DMS53 treated with DMSO at 0.1 percent for 48 hours (cell line): ENCODE results near the gene GPR158.
"Not testable (repeated sequence)": the region's sequence is repeated elsewhere in the genome, so short reads cannot be mapped to it uniquely, and the experiment has no call there.

Source experiments
- DNase-seq: peaks from one replicate; lab custom pipeline; 2025; ENCODE audit not compliant: unreplicated experiment; lab: John Stamatoyannopoulos, UW

GPR158 gene, protein sequence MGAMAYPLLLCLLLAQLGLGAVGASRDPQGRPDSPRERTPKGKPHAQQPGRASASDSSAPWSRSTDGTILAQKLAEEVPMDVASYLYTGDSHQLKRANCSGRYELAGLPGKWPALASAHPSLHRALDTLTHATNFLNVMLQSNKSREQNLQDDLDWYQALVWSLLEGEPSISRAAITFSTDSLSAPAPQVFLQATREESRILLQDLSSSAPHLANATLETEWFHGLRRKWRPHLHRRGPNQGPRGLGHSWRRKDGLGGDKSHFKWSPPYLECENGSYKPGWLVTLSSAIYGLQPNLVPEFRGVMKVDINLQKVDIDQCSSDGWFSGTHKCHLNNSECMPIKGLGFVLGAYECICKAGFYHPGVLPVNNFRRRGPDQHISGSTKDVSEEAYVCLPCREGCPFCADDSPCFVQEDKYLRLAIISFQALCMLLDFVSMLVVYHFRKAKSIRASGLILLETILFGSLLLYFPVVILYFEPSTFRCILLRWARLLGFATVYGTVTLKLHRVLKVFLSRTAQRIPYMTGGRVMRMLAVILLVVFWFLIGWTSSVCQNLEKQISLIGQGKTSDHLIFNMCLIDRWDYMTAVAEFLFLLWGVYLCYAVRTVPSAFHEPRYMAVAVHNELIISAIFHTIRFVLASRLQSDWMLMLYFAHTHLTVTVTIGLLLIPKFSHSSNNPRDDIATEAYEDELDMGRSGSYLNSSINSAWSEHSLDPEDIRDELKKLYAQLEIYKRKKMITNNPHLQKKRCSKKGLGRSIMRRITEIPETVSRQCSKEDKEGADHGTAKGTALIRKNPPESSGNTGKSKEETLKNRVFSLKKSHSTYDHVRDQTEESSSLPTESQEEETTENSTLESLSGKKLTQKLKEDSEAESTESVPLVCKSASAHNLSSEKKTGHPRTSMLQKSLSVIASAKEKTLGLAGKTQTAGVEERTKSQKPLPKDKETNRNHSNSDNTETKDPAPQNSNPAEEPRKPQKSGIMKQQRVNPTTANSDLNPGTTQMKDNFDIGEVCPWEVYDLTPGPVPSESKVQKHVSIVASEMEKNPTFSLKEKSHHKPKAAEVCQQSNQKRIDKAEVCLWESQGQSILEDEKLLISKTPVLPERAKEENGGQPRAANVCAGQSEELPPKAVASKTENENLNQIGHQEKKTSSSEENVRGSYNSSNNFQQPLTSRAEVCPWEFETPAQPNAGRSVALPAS (N-terminal part only)

DNA sequence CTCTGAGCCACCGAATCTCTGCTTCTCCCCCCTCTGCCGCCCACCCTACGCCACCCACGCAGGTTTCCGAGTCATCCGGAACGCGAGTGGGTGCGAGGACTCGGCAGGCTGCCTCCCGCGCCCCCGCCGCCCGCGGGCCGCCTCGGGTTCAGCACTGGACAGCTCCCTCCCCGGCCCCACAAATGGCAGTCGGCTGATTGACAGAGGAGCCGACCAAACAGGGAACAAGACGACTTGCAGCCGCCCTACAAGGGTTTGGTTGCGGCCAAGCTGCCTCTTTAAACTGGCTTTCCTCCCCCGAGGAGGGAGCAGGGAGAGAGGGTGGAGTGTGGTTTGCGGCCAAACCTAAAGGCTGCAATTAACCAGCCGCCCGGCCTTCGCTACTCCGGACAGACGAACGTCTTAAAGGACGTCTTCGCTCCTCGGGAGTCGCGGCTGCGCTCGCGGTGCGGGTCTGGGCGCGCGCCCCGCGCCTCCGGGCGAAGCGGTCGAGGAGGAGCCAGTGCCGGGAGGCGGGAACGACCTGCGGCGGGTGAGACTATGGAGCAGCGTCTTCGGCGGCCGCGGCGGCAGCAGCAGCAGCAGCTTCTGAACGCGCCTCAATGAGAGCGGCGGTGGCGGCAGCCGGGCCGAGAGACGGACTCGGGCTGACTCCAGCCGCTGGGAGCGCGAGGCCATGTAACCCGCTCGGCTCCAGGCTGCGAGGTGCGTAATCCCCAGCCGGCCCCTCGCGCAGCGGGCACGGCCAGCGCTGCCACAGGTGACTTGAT lies at the start of gene GPR158:
GPR158 (plus strand) TSS at position 541 of the 770 bp plus-strand sequence. CDS start 420 bp downstream, outside the sequence.
- DNase-seq: peak; percentile 53

DNA sequence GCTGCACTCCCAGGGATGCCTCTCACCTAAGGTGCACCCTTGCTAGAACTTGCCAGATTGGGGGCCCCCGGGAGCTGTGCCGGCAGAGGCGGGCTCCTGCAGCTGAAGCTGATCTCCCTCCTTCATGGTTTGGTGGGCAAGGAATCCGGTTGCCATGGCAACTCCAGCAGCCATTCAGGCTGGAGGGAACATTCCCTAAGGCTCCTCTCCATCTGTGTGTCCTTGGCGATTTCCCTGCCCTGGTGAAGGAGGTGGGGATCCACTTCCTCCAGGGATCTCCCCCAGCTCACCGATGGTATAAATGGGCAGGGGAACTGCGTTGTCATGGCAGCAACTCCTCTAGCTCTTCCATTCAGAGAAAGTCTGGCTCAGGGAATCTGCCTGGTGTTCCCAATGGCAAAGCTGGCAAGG lies 49.6 kb upstream of the GPR158 start:
- DNase-seq: no peak

DNA sequence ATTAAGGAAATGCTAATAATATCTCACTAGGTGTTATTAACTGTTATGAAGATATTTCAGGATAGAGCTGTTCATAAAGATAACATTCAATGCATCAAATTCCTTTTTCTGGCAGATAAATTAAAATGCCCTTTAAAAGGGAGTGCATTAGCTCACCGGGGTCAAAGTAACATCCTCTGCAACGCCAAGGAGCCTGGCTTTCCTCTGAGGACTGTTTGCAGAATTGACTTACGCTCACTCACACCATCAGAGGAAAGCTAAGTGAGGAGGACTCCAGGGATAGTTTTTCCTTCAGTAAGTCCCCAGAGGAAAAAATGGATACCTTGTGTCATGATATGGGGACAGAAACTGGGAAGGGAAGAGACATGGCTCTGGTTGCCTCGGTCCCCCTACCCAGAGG lies 45.2 kb upstream of the GPR158 start:
- no peak for DNase-seq

DNA sequence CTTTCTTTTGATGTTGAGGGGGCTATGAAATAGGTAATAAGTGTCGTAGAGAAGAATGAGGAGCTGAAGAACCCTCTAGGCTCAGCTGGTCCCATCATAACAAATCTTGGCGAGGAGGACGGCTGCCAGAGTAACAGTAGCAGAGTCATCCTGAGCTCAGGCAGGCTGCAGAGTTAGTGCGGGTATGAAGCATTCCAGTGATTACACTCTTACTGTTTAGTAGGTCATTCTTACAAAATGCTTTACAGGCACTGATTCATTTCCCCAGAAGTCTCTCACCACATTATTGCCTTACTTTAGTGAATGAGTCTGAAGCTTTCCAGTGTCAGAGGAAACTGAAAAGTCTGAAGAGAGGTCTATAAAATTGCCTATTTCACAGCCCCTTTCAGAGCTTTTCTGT lies 43.9 kb upstream of the GPR158 start:
- no peak for DNase-seq

DNA sequence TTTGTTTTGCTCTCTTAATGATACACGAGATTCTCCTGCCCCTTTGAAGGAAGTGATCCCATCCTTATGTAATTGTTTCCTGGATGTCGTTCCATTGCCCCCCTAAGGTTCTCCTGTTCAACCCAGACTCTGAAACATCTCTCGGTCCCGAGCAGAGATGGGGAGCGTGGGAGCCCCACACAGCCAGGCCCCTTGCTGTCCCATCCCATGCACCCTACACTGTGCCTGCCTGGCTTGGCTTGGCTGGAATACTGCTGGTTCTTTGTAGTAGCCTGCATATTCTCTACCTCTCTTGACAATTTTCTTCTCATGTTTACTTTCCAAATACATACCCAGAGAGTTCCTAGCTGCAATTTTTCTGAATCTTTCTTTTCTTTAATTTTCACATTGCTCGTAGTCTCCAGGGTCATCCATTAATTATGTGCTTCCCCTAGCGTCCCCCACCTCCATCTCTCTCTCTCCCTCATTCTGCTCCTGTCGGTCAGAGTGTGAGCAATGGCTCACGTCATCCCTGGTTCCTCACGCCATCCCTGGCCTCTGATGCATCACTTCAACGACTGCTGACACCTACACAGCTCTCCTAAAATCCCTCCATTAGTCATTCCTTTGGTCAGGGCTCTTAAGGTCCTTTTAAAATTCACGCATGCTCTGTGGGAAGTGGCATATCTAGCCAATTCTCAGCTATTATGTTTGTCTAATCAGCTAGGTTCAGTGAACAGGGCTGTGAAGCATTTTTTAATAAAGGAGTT lies 32.5 kb upstream of the GPR158 start:
- no peak for DNase-seq

DNA sequence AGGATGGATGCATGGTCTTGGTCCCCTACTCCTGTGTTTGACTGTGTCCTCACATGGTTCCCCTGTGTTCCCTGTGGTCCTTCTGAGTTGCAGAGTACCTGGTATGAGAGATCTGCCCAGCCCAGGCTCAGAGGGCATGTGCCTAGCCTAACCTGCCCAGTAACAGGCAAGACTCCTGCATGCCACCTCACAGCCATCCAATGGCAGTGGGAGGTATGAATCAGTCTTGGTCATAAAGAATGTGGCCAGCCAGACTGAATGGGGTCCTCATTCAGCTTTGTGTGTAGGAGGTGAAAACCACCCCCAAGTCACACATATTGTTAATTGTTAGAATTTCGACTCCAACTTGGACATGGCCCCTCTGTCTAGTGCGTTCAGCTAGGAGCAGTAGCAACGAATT lies 17.2 kb upstream of the GPR158 start:
- DNase-seq: no peak

DNA sequence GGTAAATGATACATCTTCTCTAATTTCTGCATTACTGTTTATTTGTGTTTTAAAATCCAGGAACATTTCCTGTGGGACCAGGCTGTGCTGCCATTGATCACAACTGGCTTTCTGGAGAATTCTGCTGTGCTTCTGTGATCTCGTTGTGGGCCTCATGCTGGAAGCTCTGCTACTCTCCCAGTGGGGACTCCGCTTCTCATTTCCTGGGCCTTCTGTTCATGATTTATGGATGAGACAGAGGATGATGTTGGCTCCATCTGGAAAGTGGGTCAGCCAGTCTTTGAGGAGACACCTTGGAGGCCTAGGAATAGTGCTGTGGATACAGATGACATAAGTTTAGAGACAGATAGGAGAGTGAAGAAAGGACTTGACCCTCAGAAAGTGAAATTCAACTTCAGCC lies 15.2 kb upstream of the GPR158 start:
- DNase-seq: no peak

DNA sequence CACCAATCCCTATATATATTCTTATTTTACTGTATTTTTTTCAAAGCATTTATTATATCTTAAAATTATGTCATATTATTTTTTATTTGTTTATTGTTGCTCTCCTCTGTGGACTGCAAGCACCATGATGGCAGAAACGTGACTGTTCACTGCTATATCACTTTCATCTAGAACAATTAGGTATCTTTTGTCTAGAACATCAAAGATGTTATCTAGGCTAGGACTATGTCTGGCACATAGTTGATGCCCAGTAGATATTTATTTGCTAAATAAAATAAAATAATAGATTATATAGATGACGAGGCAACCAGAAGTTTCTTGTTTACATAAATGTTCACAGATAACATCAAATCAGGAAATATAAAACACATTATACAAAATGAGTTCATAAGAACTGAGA lies 12.4 kb upstream of the GPR158 start:
- no peak for DNase-seq

DNA sequence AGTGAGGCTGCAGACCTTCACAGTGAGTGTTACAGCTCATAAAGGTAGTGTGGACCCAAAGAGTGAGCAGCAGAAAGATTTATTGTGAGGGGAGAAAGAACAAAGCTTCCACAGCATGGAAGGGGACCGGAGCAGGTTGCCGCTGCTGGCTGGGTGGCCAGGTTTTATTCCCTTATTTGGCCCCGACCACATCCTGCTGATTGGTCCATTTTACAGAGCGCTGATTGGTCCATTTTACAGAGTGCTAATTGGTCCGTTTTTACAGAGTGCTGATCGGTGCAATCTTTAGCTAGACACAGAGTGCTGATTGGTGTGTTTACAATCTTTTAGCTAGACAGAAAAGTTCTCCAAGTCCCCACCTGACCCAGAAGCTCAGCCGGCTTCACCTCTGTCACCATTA lies 11.3 kb upstream of the GPR158 start:
- DNase-seq: not testable (repeated sequence)

DNA sequence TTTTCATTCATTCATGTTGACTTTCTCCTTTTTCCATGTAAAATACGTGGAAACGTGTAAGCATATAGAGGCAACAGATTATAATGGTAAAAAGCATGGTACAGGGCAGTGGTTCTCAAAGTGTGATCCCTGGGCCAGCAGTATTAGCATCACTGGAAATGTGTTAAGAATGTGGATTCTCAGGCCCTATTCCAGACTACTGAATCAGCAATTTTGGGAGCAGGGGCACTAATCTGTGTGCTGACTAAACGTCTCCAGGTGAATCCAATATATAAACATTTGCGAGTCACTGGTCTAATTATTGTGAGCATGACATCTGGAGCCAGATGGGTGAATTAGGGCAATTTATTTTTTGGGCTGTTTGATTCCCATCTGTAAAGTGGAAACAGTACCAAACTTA lies 5.1 kb upstream of the GPR158 start:
- no peak for DNase-seq

DNA sequence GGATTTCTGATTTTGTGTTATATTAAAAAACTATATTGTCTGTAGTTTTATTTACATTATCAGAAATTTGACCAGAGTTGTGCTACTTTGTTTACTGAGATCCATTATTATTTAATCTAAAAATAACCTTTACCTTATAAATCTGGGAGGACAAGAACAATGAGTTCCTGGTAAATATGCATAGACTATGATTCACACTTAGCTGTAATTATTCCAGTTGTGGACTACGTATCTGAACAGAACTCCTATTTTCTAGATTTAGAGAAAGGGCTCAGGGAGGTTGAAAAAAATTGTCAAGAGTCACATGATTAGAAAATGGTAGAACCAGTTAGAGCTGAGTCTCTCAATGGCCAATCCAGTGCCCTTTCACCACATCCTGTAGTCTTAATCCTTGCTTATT lies 4.2 kb upstream of the GPR158 start:
- no peak for DNase-seq

DNA sequence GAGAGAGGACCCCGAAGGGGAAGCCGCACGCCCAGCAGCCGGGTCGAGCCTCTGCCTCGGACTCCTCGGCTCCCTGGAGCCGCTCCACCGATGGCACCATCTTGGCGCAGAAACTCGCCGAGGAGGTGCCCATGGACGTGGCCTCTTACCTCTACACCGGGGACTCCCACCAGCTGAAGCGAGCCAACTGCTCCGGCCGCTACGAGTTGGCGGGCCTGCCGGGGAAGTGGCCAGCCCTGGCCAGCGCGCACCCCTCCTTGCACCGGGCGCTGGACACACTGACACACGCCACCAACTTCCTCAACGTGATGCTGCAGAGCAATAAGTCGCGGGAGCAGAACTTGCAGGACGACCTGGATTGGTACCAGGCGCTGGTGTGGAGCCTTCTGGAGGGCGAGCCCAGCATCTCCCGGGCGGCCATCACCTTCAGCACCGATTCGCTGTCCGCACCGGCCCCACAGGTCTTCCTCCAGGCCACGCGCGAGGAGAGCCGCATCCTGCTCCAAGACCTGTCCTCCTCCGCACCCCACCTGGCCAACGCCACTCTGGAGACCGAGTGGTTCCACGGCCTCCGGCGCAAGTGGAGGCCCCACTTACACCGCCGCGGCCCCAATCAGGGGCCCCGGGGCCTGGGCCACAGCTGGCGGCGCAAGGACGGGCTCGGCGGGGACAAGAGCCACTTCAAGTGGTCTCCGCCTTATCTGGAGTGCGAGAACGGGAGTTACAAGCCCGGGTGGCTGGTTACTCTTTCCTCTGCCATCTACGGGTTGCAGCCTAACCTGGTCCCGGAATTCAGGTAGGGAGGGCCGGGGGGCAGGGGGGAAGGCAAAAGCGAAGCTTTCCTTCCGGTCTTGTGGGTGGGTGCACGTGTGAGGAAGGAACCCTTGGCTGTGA lies 973 bp downstream of the GPR158 start:
- no peak for DNase-seq

DNA sequence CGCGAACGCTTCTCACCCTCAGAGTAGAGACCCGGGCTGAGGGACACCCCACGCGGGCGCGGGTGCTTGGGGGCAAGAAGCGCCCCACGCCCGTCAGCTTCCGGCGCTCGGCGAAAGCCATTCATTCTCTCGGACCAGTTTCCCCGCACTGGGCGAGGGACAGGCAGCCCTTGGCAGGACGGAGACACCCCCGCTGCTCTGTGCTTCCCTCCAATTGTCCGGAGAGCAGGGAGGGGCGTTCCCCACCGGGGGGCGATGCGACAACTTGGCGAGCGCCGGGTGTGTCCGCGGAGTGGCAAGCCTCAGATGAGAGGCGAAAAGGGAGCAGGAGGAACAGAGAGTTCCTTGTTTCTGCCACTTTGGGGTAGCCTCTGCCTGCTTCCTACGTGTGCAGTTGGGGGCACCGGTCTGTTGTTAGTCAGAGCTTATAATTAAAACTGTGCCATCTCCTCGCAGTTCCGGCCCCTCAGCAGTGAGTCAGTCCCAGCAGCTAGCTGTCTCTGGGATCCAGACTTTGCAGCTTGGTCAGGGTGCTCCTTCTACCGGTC lies 1.7 kb downstream of the GPR158 start:
- DNase-seq: no peak

DNA sequence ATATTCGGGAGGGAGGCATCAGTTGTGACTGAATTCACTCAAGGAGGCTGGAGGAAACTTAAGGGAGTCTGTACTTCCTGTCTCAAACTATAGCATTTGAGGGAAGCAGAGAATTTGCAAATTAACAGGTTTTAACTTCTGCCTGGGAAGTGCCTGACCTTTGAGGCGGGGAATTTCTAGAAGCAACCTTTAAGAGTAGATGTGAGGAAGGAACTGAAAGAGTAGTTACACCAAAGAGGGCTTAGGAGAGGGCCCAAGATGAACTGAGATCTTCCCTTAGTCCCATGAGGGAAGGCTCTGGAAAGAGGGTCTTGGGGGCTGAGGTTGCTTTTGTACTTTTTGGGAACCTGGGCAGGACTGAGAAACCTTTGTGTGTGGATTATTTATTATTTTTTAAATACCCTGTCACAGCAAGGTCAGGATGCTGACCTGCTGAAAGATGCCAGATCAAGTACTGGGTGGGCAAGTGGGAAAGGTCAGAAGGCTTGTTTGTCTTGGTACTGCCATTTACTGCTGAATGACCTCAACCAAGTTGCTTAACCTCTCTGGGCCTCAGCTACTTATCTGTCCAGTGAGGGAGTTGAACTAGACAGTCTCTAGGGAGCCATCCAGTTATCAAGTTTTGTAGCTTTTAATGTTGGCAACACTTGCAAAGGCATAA lies 2.4 kb downstream of the GPR158 start:
- DNase-seq: no peak

DNA sequence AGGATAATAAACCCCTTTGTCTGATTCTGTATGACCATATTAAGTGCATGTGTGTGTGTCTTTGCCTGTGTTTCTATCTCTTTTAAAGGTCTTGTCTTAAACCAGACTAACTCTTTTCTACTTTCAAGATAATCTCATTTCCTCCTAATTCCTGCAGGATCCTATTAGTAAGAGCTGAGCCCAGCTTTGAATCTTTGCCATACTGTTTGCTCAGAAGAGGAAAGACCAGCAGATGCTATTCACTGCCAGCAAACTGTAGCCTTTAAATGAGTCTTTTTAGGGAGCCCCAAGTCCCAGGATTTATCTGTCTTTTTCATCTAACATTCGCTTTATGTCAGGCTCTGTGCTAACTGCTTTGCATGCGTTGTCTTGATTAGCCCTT lies 2.9 kb downstream of the GPR158 start:
- no peak for DNase-seq

DNA sequence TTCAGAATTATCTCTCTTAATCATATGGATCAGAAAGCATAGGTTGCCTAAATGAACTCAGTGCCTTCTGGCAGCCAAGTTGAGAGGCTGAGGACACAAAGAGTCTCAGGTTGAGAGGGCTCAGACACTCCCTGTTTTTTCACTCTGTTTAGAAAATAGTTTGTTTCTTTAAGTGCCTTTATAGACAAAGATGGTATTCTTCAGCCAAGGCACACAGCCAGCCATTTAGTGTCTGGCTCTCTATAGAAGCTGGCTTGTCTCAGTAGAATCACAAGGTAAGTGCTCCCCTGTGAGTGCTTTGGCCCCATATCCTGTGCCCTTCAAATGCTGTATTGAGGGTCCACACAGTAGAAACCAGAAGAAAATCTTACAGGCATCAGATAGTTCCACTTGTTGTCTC lies 3.6 kb downstream of the GPR158 start:
- DNase-seq: no peak

DNA sequence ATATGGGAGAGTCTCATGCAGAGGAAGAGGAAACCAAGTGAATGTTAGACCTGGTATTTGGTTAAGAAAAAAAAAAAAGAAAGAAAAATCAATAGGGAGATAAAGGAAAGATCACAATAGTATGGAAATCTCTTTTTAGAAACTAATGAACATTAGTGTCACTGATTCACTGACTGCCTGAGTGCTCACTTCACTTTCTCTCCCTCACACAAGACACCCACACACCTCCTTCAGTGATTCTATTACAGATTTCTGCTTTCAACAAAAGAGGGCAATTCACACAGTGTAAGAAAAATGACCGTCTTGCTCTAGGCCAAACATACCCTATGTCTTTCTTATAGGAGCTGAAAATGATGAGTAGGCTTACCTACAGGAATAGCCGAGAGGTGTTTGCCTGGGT lies 6.0 kb downstream of the GPR158 start:
- no peak for DNase-seq

DNA sequence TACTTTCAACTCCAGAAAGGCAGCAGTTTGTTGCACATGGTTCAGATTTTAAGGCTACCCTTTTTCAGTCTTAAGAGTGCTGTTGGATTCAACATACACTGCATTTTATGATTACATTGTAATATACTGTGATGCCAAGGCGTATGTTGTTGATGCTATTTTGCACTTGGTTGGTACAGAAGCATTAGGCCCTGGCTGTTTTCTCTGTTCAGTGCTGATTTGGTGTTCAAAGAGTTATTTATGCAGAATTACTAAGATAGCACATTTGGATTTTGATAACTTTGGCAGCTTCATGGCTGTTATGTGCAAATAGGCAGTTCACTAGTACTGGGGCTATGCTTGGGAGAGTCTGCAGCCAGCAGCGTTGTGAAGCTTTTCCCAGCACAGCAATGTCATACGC lies 7.8 kb downstream of the GPR158 start:
- DNase-seq: no peak
